Activated CD4-positive, alpha-beta T cell treated with anti-CD3 and anti-CD28 coated beads, Interleukin-2, amount 10 ng/mL, durations not matched to agents 24 days and 14 days (primary cell): ENCODE measurements around the gene SLX4IP. TPM values are rescaled to one million over a fixed set of nuclear protein-coding genes. Genes with fewer than 3 reads are reported as not detected.

Source experiments
- DNase-seq: peaks from one replicate; pipeline ENCODE4 v3.0.0; 2022
- H3K27ac Mint-ChIP-seq: one replicate; pipeline ENCODE4 v1.8.0; 2022; ENCODE audit warnings: mild to moderate bottlenecking, mixed read lengths
- H3K27me3 Mint-ChIP-seq: one replicate; pipeline ENCODE4 v1.8.0; 2022; ENCODE audit warnings: mixed read lengths
- H3K36me3 Mint-ChIP-seq: one replicate; pipeline ENCODE4 v1.8.0; 2022; ENCODE audit warnings: low read depth, mild to moderate bottlenecking, mixed read lengths
- H3K4me1 Mint-ChIP-seq: one replicate; pipeline ENCODE4 v1.8.0; 2021; ENCODE audit warnings: mixed read lengths
- H3K4me3 Mint-ChIP-seq: one replicate; pipeline ENCODE4 v1.8.0; 2022; ENCODE audit warnings: mild to moderate bottlenecking, moderate library complexity, mixed read lengths
- H3K9me3 Mint-ChIP-seq: one replicate; pipeline ENCODE4 v1.8.0; 2021; ENCODE audit warnings: mixed read lengths
- intact Hi-C: fragments of 100-400 bp; cut with micrococcal nuclease; formaldehyde crosslinking; loops from one replicate; pipeline ENCODE4 v1.15.1; 2023
- total RNA-seq: library from RNA; stranded (reverse); gene quantifications from 2 replicates; pipeline ENCODE4 v1.2.3, GENCODE V29; 2022

The SLX4IP gene
- total RNA-seq, 1 donor from 2014 or later = 6.6 TPM

- Mint-ChIP-seq H3K4me1 (no peaks in the 10 kb centered on the region), H3K27ac (no peak overlapping the region), H3K9me3 (no peaks in the 10 kb centered on the region), H3K27me3 (no peaks in the 10 kb centered on the region), H3K36me3 (no peaks in the 10 kb centered on the region), H3K4me3 (no peak overlapping the region)
- intact Hi-C loops = no loop called here
- DNase-seq = no peak
Measured at GRCh38 chr20:10637031-10637559, 202.0 kb downstream of the SLX4IP start.

GRCh38 chr20:10637563-10637962 lies 202.5 kb downstream of the SLX4IP start:
- no peak overlapping the region for H3K27ac Mint-ChIP-seq

GRCh38 chr20:10639077-10639736 lies 204.1 kb downstream of the SLX4IP start:
- H3K4me3 Mint-ChIP-seq = no peak overlapping the region
- no peaks in the 10 kb centered on the region for H3K36me3 Mint-ChIP-seq
- H3K4me1 Mint-ChIP-seq = peaks cover 1% of the 10 kb centered on the region
- H3K27me3 Mint-ChIP-seq = no peaks in the 10 kb centered on the region
- H3K27ac Mint-ChIP-seq = no peak overlapping the region
- intact Hi-C loops = no loop called here
- H3K9me3 Mint-ChIP-seq = no peaks in the 10 kb centered on the region
- no peak for DNase-seq

More at GRCh38 chr20:10637563-10637962, 202.5 kb downstream of the SLX4IP start:
- Mint-ChIP-seq H3K9me3 (no peaks in the 10 kb centered on the region), H3K27me3 (no peaks in the 10 kb centered on the region), H3K4me1 (no peaks in the 10 kb centered on the region), H3K4me3 (no peak overlapping the region), H3K36me3 (no peaks in the 10 kb centered on the region)
- intact Hi-C loops = no loop called here
- DNase-seq = no peak

GRCh38 chr20:10639737-10640556 lies 204.8 kb downstream of the SLX4IP start:
- intact Hi-C loops = no loop called here
- Mint-ChIP-seq H3K27ac (no peak overlapping the region), H3K36me3 (no peaks in the 10 kb centered on the region), H3K27me3 (no peaks in the 10 kb centered on the region), H3K4me1 (peaks cover 5% of the 10 kb centered on the region), H3K4me3 (no peak overlapping the region), H3K9me3 (no peaks in the 10 kb centered on the region)
- DNase-seq = no peak

- DNase-seq = no peak
- Mint-ChIP-seq H3K4me1 (peaks cover 5% of the 10 kb centered on the region), H3K9me3 (no peaks in the 10 kb centered on the region), H3K36me3 (no peaks in the 10 kb centered on the region), H3K27me3 (no peaks in the 10 kb centered on the region), H3K4me3 (no peak overlapping the region), H3K27ac (no peak overlapping the region)
- intact Hi-C loops = no loop called here
Measured at GRCh38 chr20:10640897-10641296, 205.8 kb downstream of the SLX4IP start.

- H3K4me3 Mint-ChIP-seq = no peak overlapping the region
- intact Hi-C loops = no loop called here
- no peak for DNase-seq
- H3K27ac Mint-ChIP-seq = no peak overlapping the region
- no peaks in the 10 kb centered on the region for H3K9me3 Mint-ChIP-seq
- H3K36me3 Mint-ChIP-seq = no peaks in the 10 kb centered on the region
- H3K4me1 Mint-ChIP-seq = peaks cover 5% of the 10 kb centered on the region
- no peaks in the 10 kb centered on the region for H3K27me3 Mint-ChIP-seq
Measured at GRCh38 chr20:10641467-10641866, 206.4 kb downstream of the SLX4IP start.

- H3K36me3 Mint-ChIP-seq = no peaks in the 10 kb centered on the region
- no peak overlapping the region for H3K27ac Mint-ChIP-seq
- H3K27me3 Mint-ChIP-seq = no peaks in the 10 kb centered on the region
- peaks cover 5% of the 10 kb centered on the region for H3K4me1 Mint-ChIP-seq
- no peak for DNase-seq
- H3K4me3 Mint-ChIP-seq = no peak overlapping the region
- intact Hi-C loops = no loop called here
- H3K9me3 Mint-ChIP-seq = no peaks in the 10 kb centered on the region
Measured at GRCh38 chr20:10641893-10642292, 206.8 kb downstream of the SLX4IP start.

- no peak for DNase-seq
- H3K4me3 Mint-ChIP-seq = no peak overlapping the region
- peaks cover 5% of the 10 kb centered on the region for H3K4me1 Mint-ChIP-seq
- peaks cover 3% of the 10 kb centered on the region for H3K27me3 Mint-ChIP-seq
- intact Hi-C loops = no loop called here
- H3K36me3 Mint-ChIP-seq = no peaks in the 10 kb centered on the region
- no peaks in the 10 kb centered on the region for H3K9me3 Mint-ChIP-seq
- no peak overlapping the region for H3K27ac Mint-ChIP-seq
Measured at GRCh38 chr20:10642856-10643559, 207.9 kb downstream of the SLX4IP start.

GRCh38 chr20:10643560-10643873 lies 208.4 kb downstream of the SLX4IP start:
- Mint-ChIP-seq H3K9me3 (no peaks in the 10 kb centered on the region), H3K27me3 (peaks cover 3% of the 10 kb centered on the region), H3K4me1 (peaks cover 5% of the 10 kb centered on the region), H3K27ac (no peak overlapping the region), H3K4me3 (no peak overlapping the region), H3K36me3 (no peaks in the 10 kb centered on the region)
- intact Hi-C loops = no loop called here
- no peak for DNase-seq

GRCh38 chr20:10644458-10645204 lies 209.5 kb downstream of the SLX4IP start:
- no peaks in the 10 kb centered on the region for H3K36me3 Mint-ChIP-seq
- H3K9me3 Mint-ChIP-seq = no peaks in the 10 kb centered on the region
- no peak overlapping the region for H3K4me3 Mint-ChIP-seq
- no peak for DNase-seq
- intact Hi-C loops = no loop called here
- H3K27me3 Mint-ChIP-seq = peaks cover 3% of the 10 kb centered on the region
- peaks cover 5% of the 10 kb centered on the region for H3K4me1 Mint-ChIP-seq
- H3K27ac Mint-ChIP-seq = no peak overlapping the region

- Mint-ChIP-seq H3K36me3 (no peaks in the 10 kb centered on the region), H3K4me1 (peaks cover 5% of the 10 kb centered on the region), H3K9me3 (no peaks in the 10 kb centered on the region), H3K4me3 (no peak overlapping the region), H3K27ac (no peak overlapping the region), H3K27me3 (peaks cover 6% of the 10 kb centered on the region)
- intact Hi-C loops = no loop called here
- DNase-seq = no peak
Measured at GRCh38 chr20:10645205-10645570, 210.1 kb downstream of the SLX4IP start.

- Mint-ChIP-seq H3K36me3 (no peaks in the 10 kb centered on the region), H3K27ac (no peak overlapping the region), H3K4me3 (no peak overlapping the region), H3K4me1 (peaks cover 5% of the 10 kb centered on the region), H3K9me3 (no peaks in the 10 kb centered on the region), H3K27me3 (peaks cover 6% of the 10 kb centered on the region)
- intact Hi-C loops = no loop called here
- DNase-seq = no peak
Measured at GRCh38 chr20:10646006-10646405, 210.9 kb downstream of the SLX4IP start.

GRCh38 chr20:10646886-10647420 lies 211.8 kb downstream of the SLX4IP start:
- Mint-ChIP-seq H3K36me3 (no peaks in the 10 kb centered on the region), H3K27me3 (peaks cover 8% of the 10 kb centered on the region), H3K9me3 (no peaks in the 10 kb centered on the region), H3K27ac (no peak overlapping the region), H3K4me1 (peaks cover 6% of the 10 kb centered on the region), H3K4me3 (no peak overlapping the region)
- no peak for DNase-seq
- intact Hi-C loops = no loop called here
